Naive thymus-derived CD4-positive, alpha-beta T cell (primary cell): Measurements from ENCODE around the gene PCDHA8. TPM values are rescaled to one million over a fixed set of nuclear protein-coding genes. Genes with fewer than 3 reads are reported as not detected.
"Not testable (repeated sequence)": the region's sequence is repeated elsewhere in the genome, so short reads cannot be mapped to it uniquely, and the experiment has no call there.

ENCODE experiments used
- ATAC-seq: fragments of 150-1000 bp; cut with Tn5 transposase; 2 replicates; pipeline ENCODE4 v1.10.0; 2021; ENCODE audit warnings: mild to moderate bottlenecking, moderate library complexity
- CTCF ChIA-PET: fragments of 350-600 bp; sonication (Branson Sonifier 250); formaldehyde crosslinking; loops from one replicate; lab custom pipeline; 2021; ENCODE audit warnings: antibody characterized with exemption; lab: Charles Lee
- POLR2A ChIA-PET: fragments of 350-600 bp; sonication (Branson Sonifier 250); formaldehyde crosslinking; loops from one replicate; lab custom pipeline; 2021; ENCODE audit warnings: antibody characterized with exemption, inconsistent platforms; lab: Charles Lee
- DNase-seq, 9 donors: peaks; one replicate each; pipeline versions ENCODE4 v3.0.0 to v3.0.0-alpha.2; 2020 to 2022; ENCODE audit warnings: mixed read lengths in 1 of 9
- H3K27ac ChIP-seq: one replicate; pipeline ENCODE4 v1.7.0; 2013; ENCODE audit warnings: mild to moderate bottlenecking, low read depth, low read length, moderate library complexity
- H3K27me3 ChIP-seq, 2 donors: one replicate each; pipeline ENCODE4 v1.7.0; 2013; ENCODE audit warnings: low read length in 2 of 2, mild to moderate bottlenecking in 2 of 2, moderate library complexity in 2 of 2; ENCODE audit not compliant: control insufficient read depth in 2 of 2, insufficient read depth in 2 of 2
- H3K36me3 ChIP-seq, 3 experiments: 1 replicate in 2 of 3; 2 replicates in 1 of 3; pipeline ENCODE4 v1.7.0; 2013; ENCODE audit warnings: low read length in 3 of 3, mild to moderate bottlenecking in 3 of 3, moderate library complexity in 1 of 3; ENCODE audit not compliant: insufficient read depth in 3 of 3, control insufficient read depth in 2 of 3
- H3K4me1 ChIP-seq, 2 donors: one replicate each; pipeline ENCODE4 v1.7.0; 2013; ENCODE audit warnings: low read length in 2 of 2, mild to moderate bottlenecking in 2 of 2, moderate library complexity in 1 of 2; ENCODE audit not compliant: control insufficient read depth in 2 of 2, insufficient read depth in 2 of 2
- H3K4me3 ChIP-seq: 2 replicates; pipeline ENCODE4 v1.7.0; 2013; ENCODE audit warnings: mild to moderate bottlenecking, low read length
- H3K9me3 ChIP-seq, 3 experiments: 1 replicate in 2 of 3; 2 replicates in 1 of 3; pipeline ENCODE4 v1.7.0; 2013; ENCODE audit warnings: low read length in 3 of 3; ENCODE audit not compliant: control insufficient read depth in 2 of 3
- H3K27ac Mint-ChIP-seq, 9 donors: one replicate each; pipeline ENCODE4 v1.8.0; 2020 to 2022; ENCODE audit warnings: mixed read lengths in 9 of 9, mild to moderate bottlenecking in 8 of 9, moderate library complexity in 5 of 9, inconsistent platforms in 2 of 9
- H3K27me3 Mint-ChIP-seq, 5 donors: one replicate each; pipeline ENCODE4 v1.8.0; 2021 to 2022; ENCODE audit warnings: mixed read lengths in 5 of 5, mild to moderate bottlenecking in 1 of 5
- H3K36me3 Mint-ChIP-seq, 5 donors: one replicate each; pipeline ENCODE4 v1.8.0; 2020 to 2022; ENCODE audit warnings: mixed read lengths in 5 of 5, mild to moderate bottlenecking in 3 of 5, inconsistent platforms in 1 of 5
- H3K4me1 Mint-ChIP-seq, 7 donors: one replicate each; pipeline ENCODE4 v1.8.0; 2020 to 2022; ENCODE audit warnings: mixed read lengths in 7 of 7, mild to moderate bottlenecking in 3 of 7, inconsistent platforms in 1 of 7
- H3K4me3 Mint-ChIP-seq, 10 donors: one replicate each; pipeline ENCODE4 v1.8.0; 2020 to 2022; ENCODE audit warnings: mild to moderate bottlenecking in 10 of 10, mixed read lengths in 10 of 10, moderate library complexity in 6 of 10, inconsistent platforms in 2 of 10
- H3K9me3 Mint-ChIP-seq, 11 donors: one replicate each; pipeline ENCODE4 v1.8.0; 2020 to 2022; ENCODE audit warnings: mixed read lengths in 11 of 11, mild to moderate bottlenecking in 4 of 11, inconsistent platforms in 1 of 11, moderate library complexity in 1 of 11
- intact Hi-C, 2 donors: fragments of 100-400 bp; cut with micrococcal nuclease; formaldehyde crosslinking; loops; one replicate each; pipeline ENCODE4 v1.15.1; 2023
- polyA plus RNA-seq, 2 donors: library from polyadenylated mRNA; unstranded; fragments of 300-500 nt; fragmentation: Illumina TruSeq; gene quantifications; one replicate each; pipeline ENCODE4 v1.2.3, GENCODE V29; 2021
- total RNA-seq, 6 experiments: library from RNA in 5 of 6; stranded (reverse) in 5 of 6; gene quantifications; 1 replicate in 5 of 6; 2 replicates in 1 of 6; pipeline ENCODE4 v1.2.3 and lab custom pipeline; 2021 to 2026

PCDHA8 gene
- total and polyA plus RNA-seq, 7 experiments from 2014 or later = not detected

GRCh38 chr5:140808241-140808888 is 32.6 kb upstream of the PCDHA8 start:
- H3K27ac Mint-ChIP-seq, H3K4me3 Mint-ChIP-seq, H3K4me1 Mint-ChIP-seq, intact Hi-C loops, ATAC-seq, H3K4me1 ChIP-seq, DNase-seq, POLR2A ChIA-PET, H3K27ac ChIP-seq, H3K4me3 ChIP-seq, H3K27me3 ChIP-seq, CTCF ChIA-PET, H3K36me3 ChIP-seq: not testable (repeated sequence)
- peaks cover 0 to 64% (median 41%) of the 10 kb centered on the region in 5 donors for H3K27me3 Mint-ChIP-seq
- H3K9me3 ChIP-seq = peaks cover 0 to 41% (median 4%) of the 10 kb centered on the region in 3 experiments
- peaks cover 9 to 92% (median 49%) of the 10 kb centered on the region in 11 donors for H3K9me3 Mint-ChIP-seq
- peaks cover 0 to 31% (median 13%) of the 10 kb centered on the region in 5 donors for H3K36me3 Mint-ChIP-seq

- H3K4me1 ChIP-seq = no peaks in the 10 kb centered on the region
- H3K27ac Mint-ChIP-seq = no peak overlapping the region
- H3K4me3 Mint-ChIP-seq = no peak overlapping the region
- POLR2A ChIA-PET = no interaction called here
- peaks cover 0 to 26% (median 9%) of the 10 kb centered on the region in 5 donors for H3K36me3 Mint-ChIP-seq
- no peak for ATAC-seq
- H3K27ac ChIP-seq = no peak overlapping the region
- H3K27me3 ChIP-seq = peaks cover 0 to 5% of the 10 kb centered on the region in 2 donors
- no peaks in the 10 kb centered on the region for H3K36me3 ChIP-seq
- H3K9me3 ChIP-seq = peaks cover 0 to 41% (median 1%) of the 10 kb centered on the region in 3 experiments
- intact Hi-C loops = no loop called here
- no peak for DNase-seq
- CTCF ChIA-PET = no interaction called here
- peaks cover 8 to 91% (median 44%) of the 10 kb centered on the region in 11 donors for H3K9me3 Mint-ChIP-seq
- H3K4me1 Mint-ChIP-seq = no peaks in the 10 kb centered on the region
- H3K27me3 Mint-ChIP-seq = peaks cover 0 to 59% (median 36%) of the 10 kb centered on the region in 5 donors
- H3K4me3 ChIP-seq = no peak overlapping the region
Observed at GRCh38 chr5:140808889-140809291, 32.1 kb upstream of the PCDHA8 start.

- Mint-ChIP-seq H3K27ac (no peak within 1 kb of the TSS), H3K9me3 (peaks cover 3 to 77% (median 19%) of the 10 kb centered on the region in 11 donors), H3K27me3 (peaks cover 0 to 47% (median 31%) of the 10 kb centered on the region in 5 donors), H3K4me3 (no peak within 1 kb of the TSS), H3K4me1 (no peaks in the 10 kb centered on the region), H3K36me3 (peaks cover 0 to 8% (median 0%) of the 10 kb centered on the region in 5 donors)
- intact Hi-C loops = no loop called here
- H3K9me3 ChIP-seq = peaks cover 0 to 18% (median 0%) of the 10 kb centered on the region in 3 experiments
- H3K27me3 ChIP-seq = peaks cover 0 to 4% of the 10 kb centered on the region in 2 donors
- ChIA-PET POLR2A (no interaction called here), CTCF (no interaction called here)
- no peaks in the 10 kb centered on the region for H3K36me3 ChIP-seq
- DNase-seq = peak in 1 of 9 donors; percentile 20
- no peak within 1 kb of the TSS for H3K27ac ChIP-seq
- ATAC-seq = no peak
- H3K4me3 ChIP-seq = no peak within 1 kb of the TSS
- H3K4me1 ChIP-seq = no peaks in the 10 kb centered on the region
Observed at GRCh38 chr5:140821375-140822280, 19.4 kb upstream of the PCDHA8 start, which contains the start of gene PCDHA5. PCDHA5 (plus strand) TSS chr5:140821613.

- POLR2A ChIA-PET = no interaction called here
- Histone ChIP-seq H3K27me3 (peaks cover 0 to 4% of the 10 kb centered on the region in 2 donors), H3K36me3 (no peaks in the 10 kb centered on the region), H3K4me1 (no peaks in the 10 kb centered on the region), H3K9me3 (peaks cover 0 to 23% (median 0%) of the 10 kb centered on the region in 3 experiments), H3K27ac (no peak overlapping the region), H3K4me3 (no peak overlapping the region)
- Mint-ChIP-seq H3K36me3 (peaks cover 0 to 13% (median 0%) of the 10 kb centered on the region in 5 donors), H3K27me3 (peaks cover 0 to 54% (median 38%) of the 10 kb centered on the region in 5 donors), H3K4me3 (no peak overlapping the region), H3K27ac (no peak overlapping the region), H3K9me3 (peaks cover 3 to 77% (median 24%) of the 10 kb centered on the region in 11 donors), H3K4me1 (no peaks in the 10 kb centered on the region)
- CTCF ChIA-PET = no interaction called here
- DNase-seq (no peak), ATAC-seq (no peak)
- intact Hi-C loops = no loop called here
Observed at GRCh38 chr5:140822281-140822629, 18.7 kb upstream of the PCDHA8 start.

GRCh38 chr5:140822969-140823368 is 18.0 kb upstream of the PCDHA8 start:
- H3K4me1 ChIP-seq, H3K36me3 ChIP-seq, POLR2A ChIA-PET, H3K27ac ChIP-seq, DNase-seq, CTCF ChIA-PET, H3K4me3 ChIP-seq, H3K4me3 Mint-ChIP-seq, H3K27me3 ChIP-seq, intact Hi-C loops, H3K27ac Mint-ChIP-seq, H3K4me1 Mint-ChIP-seq, ATAC-seq: not testable (repeated sequence)
- Mint-ChIP-seq H3K9me3 (peaks cover 3 to 77% (median 29%) of the 10 kb centered on the region in 11 donors), H3K36me3 (peaks cover 0 to 13% (median 0%) of the 10 kb centered on the region in 5 donors), H3K27me3 (peaks cover 0 to 54% (median 45%) of the 10 kb centered on the region in 5 donors)
- H3K9me3 ChIP-seq = peaks cover 0 to 25% (median 0%) of the 10 kb centered on the region in 3 experiments

- no peak for DNase-seq
- H3K4me3 Mint-ChIP-seq = no peak overlapping the region
- no peak for ATAC-seq
- CTCF ChIA-PET = no interaction called here
- peaks cover 0 to 13% (median 0%) of the 10 kb centered on the region in 5 donors for H3K36me3 Mint-ChIP-seq
- Histone ChIP-seq H3K9me3 (peaks cover 0 to 28% (median 0%) of the 10 kb centered on the region in 3 experiments), H3K27me3 (peaks cover 0 to 4% of the 10 kb centered on the region in 2 donors), H3K4me1 (no peaks in the 10 kb centered on the region), H3K36me3 (no peaks in the 10 kb centered on the region), H3K27ac (no peak overlapping the region), H3K4me3 (no peak overlapping the region)
- intact Hi-C loops = no loop called here
- peaks cover 2 to 54% (median 48%) of the 10 kb centered on the region in 5 donors for H3K27me3 Mint-ChIP-seq
- no peak overlapping the region for H3K27ac Mint-ChIP-seq
- peaks cover 3 to 77% (median 29%) of the 10 kb centered on the region in 11 donors for H3K9me3 Mint-ChIP-seq
- no peaks in the 10 kb centered on the region for H3K4me1 Mint-ChIP-seq
- POLR2A ChIA-PET = no interaction called here
Observed at GRCh38 chr5:140823475-140823874, 17.5 kb upstream of the PCDHA8 start.
